ENCODE data around the gene MRPL10. TPM values are rescaled to one million over a fixed set of nuclear protein-coding genes. Genes with fewer than 3 reads are reported as not detected.

The MRPL10 gene
- total and polyA plus RNA-seq, 2 donors from 2014 or later: 38.3 to 52.2 TPM

DNA sequence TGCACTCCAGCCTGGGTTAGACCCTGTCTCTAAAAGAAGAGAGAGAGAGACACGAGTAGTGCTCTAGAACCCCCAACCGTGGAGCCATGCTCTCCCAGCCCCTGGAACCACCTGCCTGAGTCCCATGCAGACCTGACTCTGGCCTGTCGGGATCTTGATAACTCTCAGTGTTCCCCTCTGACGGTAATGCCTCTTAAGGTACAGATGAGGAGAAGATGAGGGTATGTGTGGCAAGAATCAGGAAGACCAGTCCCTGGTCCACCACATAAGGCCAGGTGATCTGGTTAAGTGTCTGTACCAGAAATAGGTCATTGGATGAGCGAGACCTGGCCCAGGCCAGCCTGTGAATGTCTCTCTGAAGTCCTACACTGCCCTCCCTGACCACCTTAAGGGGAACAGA, 28.1 kb downstream of the MRPL10 start:
- H3K27ac ChIP-seq (ENCODE audit: low read depth in 2 of 2, low read length in 2 of 2): no peak overlapping the region
- TF ChIP-seq, protein P1, sequence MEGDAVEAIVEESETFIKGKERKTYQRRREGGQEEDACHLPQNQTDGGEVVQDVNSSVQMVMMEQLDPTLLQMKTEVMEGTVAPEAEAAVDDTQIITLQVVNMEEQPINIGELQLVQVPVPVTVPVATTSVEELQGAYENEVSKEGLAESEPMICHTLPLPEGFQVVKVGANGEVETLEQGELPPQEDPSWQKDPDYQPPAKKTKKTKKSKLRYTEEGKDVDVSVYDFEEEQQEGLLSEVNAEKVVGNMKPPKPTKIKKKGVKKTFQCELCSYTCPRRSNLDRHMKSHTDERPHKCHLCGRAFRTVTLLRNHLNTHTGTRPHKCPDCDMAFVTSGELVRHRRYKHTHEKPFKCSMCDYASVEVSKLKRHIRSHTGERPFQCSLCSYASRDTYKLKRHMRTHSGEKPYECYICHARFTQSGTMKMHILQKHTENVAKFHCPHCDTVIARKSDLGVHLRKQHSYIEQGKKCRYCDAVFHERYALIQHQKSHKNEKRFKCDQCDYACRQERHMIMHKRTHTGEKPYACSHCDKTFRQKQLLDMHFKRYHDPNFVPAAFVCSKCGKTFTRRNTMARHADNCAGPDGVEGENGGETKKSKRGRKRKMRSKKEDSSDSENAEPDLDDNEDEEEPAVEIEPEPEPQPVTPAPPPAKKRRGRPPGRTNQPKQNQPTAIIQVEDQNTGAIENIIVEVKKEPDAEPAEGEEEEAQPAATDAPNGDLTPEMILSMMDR (IDR thresholded peaks at IDR 0.05; ENCODE audit: borderline replicate concordance, extremely low read depth, insufficient read depth): no peak
- FAIRE-seq: no peak
- H3K4me3 ChIP-seq (ENCODE audit: low read length in 3 of 3): no peak overlapping the region
- H3K9ac ChIP-seq (ENCODE audit: low read length in 3 of 3): no peak overlapping the region
- no peaks in the 10 kb centered on the region for H3K4me1 ChIP-seq (ENCODE audit: control insufficient read depth in 2 of 3, insufficient read depth in 2 of 3, low read depth in 1 of 3, low read length in 3 of 3)
- no peaks in the 10 kb centered on the region for H3K9me3 ChIP-seq (ENCODE audit: control insufficient read depth in 2 of 3, insufficient read depth in 1 of 3, low read length in 3 of 3)
- no peaks in the 10 kb centered on the region for H3K36me3 ChIP-seq (ENCODE audit: control insufficient read depth in 2 of 3, insufficient read depth in 3 of 3, low read length in 3 of 3)
- no peaks in the 10 kb centered on the region for H3K27me3 ChIP-seq (ENCODE audit: control insufficient read depth, insufficient read depth, low read length)
- intact Hi-C loops (cut with DNase I): no loop called here
- DNase-seq: no peak

DNA sequence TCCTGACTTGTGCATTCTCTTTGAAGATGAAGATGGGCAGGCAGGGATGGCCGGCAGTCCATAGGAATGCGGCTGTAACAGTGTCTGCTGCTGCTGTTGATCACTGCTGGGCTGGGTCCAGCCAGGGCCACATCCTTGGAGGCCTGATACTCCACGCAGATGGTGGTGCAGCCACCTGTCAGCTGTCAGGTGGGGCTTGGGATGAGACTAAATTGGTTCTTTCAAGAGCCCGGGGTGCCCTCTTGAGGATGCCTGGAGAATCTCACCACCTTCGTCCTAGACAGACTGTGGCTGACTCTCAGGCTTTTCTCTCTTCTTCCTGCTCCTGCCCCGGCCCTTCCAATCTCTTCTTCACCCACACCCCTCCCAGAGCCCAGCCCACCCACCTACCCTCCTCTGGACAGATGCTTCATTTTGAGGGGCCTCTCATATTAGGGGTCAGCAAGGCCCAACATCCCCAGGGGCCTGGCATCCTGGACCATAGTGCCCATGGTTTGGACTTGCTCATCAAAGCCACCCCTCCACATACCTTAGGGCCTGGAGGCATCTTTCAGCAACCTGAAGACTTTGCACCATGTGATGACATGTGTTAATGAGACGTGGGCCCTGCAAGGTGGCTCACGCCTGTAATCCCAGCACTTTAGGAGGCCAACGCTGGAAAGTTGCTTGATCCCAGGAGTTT, 28.9 kb downstream of the MRPL10 start:
- no peaks in the 10 kb centered on the region for H3K36me3 ChIP-seq (ENCODE audit: control insufficient read depth in 2 of 3, insufficient read depth in 3 of 3, low read length in 3 of 3)
- DNase-seq: peak in 3 of 5 donors; percentile 24 to 59 (median 42)
- no peaks in the 10 kb centered on the region for H3K9me3 ChIP-seq (ENCODE audit: control insufficient read depth in 2 of 3, insufficient read depth in 1 of 3, low read length in 3 of 3)
- no peak overlapping the region for H3K27ac ChIP-seq (ENCODE audit: low read depth in 2 of 2, low read length in 2 of 2)
- no peak for FAIRE-seq
- H3K9ac ChIP-seq (ENCODE audit: low read length in 3 of 3): no peak overlapping the region
- no peaks in the 10 kb centered on the region for H3K27me3 ChIP-seq (ENCODE audit: control insufficient read depth, insufficient read depth, low read length)
- no peak overlapping the region for H3K4me3 ChIP-seq (ENCODE audit: low read length in 3 of 3)
- H3K4me1 ChIP-seq (ENCODE audit: control insufficient read depth in 2 of 3, insufficient read depth in 2 of 3, low read depth in 1 of 3, low read length in 3 of 3): no peaks in the 10 kb centered on the region
- TF ChIP-seq, protein P1 (IDR thresholded peaks at IDR 0.05; ENCODE audit: borderline replicate concordance, extremely low read depth, insufficient read depth): peak; percentile 32
- intact Hi-C loops (cut with DNase I): no loop called here

DNA sequence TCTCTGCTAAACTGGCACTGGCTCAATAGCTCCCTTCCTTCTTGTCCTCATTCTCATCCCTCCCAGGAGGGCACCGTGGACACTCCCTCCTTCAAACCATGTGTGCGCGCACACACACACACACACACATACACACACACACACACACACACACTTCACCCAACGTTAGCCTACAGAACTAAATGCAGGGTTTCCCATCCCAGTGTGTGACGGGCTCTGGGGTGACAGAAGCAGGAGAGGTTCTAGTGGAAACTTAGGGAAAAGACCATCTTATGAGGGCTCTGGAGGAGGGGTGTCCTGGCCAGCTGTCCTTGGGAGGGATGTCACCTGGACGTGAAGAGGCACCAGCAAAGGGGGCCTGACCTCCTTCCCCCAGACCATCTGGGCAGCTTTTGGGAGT, 29.4 kb downstream of the MRPL10 start:
- no peaks in the 10 kb centered on the region for H3K36me3 ChIP-seq (ENCODE audit: control insufficient read depth in 2 of 3, insufficient read depth in 3 of 3, low read length in 3 of 3)
- intact Hi-C loops (cut with DNase I): no loop called here
- H3K4me3 ChIP-seq (ENCODE audit: low read length in 3 of 3): no peak overlapping the region
- H3K9me3 ChIP-seq (ENCODE audit: control insufficient read depth in 2 of 3, insufficient read depth in 1 of 3, low read length in 3 of 3): no peaks in the 10 kb centered on the region
- no peak overlapping the region for H3K9ac ChIP-seq (ENCODE audit: low read length in 3 of 3)
- TF ChIP-seq, protein P1 (IDR thresholded peaks at IDR 0.05; ENCODE audit: borderline replicate concordance, extremely low read depth, insufficient read depth): no peak
- no peaks in the 10 kb centered on the region for H3K4me1 ChIP-seq (ENCODE audit: control insufficient read depth in 2 of 3, insufficient read depth in 2 of 3, low read depth in 1 of 3, low read length in 3 of 3)
- peak in 1 of 5 donors; percentile 43 for DNase-seq
- no peak for FAIRE-seq
- no peaks in the 10 kb centered on the region for H3K27me3 ChIP-seq (ENCODE audit: control insufficient read depth, insufficient read depth, low read length)
- no peak overlapping the region for H3K27ac ChIP-seq (ENCODE audit: low read depth in 2 of 2, low read length in 2 of 2)
